ENCODE measurements around the gene FSTL3.

DNA sequence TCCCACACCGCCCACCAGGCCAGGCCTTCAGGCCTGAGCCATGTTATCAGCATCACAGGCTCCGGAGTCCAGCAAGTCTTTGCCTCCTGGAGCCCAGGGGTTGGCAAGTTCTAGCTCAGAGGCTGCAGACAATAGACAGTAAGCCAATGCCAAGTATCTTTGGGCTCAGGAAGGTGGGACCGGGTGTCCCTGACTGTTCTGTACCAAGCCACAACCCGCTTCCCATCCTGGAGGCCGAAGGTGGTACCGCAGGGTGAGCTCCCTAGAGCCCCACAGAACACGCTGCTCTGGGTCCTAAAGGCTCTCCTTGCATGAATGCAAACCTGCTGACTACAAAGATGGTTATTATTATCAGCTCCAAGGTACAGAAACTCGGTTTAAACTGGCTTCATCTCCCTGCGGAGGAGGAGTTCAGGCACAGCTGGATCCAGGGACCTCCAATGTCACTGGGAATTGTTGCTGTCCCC, 5.5 kb upstream of the FSTL3 start:
- TF ChIP-seq POLR2A (IDR thresholded peaks at IDR 0.05) (no peak), POLR2AphosphoS5 (IDR thresholded peaks at IDR 0.05) (no peak)
- TF ChIP-seq, protein P1, sequence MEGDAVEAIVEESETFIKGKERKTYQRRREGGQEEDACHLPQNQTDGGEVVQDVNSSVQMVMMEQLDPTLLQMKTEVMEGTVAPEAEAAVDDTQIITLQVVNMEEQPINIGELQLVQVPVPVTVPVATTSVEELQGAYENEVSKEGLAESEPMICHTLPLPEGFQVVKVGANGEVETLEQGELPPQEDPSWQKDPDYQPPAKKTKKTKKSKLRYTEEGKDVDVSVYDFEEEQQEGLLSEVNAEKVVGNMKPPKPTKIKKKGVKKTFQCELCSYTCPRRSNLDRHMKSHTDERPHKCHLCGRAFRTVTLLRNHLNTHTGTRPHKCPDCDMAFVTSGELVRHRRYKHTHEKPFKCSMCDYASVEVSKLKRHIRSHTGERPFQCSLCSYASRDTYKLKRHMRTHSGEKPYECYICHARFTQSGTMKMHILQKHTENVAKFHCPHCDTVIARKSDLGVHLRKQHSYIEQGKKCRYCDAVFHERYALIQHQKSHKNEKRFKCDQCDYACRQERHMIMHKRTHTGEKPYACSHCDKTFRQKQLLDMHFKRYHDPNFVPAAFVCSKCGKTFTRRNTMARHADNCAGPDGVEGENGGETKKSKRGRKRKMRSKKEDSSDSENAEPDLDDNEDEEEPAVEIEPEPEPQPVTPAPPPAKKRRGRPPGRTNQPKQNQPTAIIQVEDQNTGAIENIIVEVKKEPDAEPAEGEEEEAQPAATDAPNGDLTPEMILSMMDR (IDR thresholded peaks at IDR 0.05): no peak
